Measurements from ENCODE around the gene GATD1. TPM values are rescaled to one million over a fixed set of nuclear protein-coding genes. Genes with fewer than 3 reads are reported as not detected.

GATD1 gene
- polyA plus RNA-seq (2013, experiment 1 of 2) = 21.0 TPM
- 18.6 TPM for polyA plus RNA-seq (2013, experiment 2 of 2)

GRCh38 chr11:777288-778255, at the start of gene GATD1:
GATD1 (minus strand) TSS chr11:777487; CDS start chr11:777462, 25 bp downstream.
- peak; percentile 92 for DNase-seq
- Histone ChIP-seq H2AK5ac (ENCODE audit: low read length) (no peak within 1 kb of the TSS), H3K4me1 (ENCODE audit: control insufficient read depth, low read depth, low read length) (no peaks in the 10 kb centered on the region), H3K36me3 (ENCODE audit: control insufficient read depth, insufficient read depth, low read length) (no peaks in the 10 kb centered on the region), H3K4me2 (ENCODE audit: low read length) (peak within 1 kb of the TSS; percentile 74), H2BK5ac (ENCODE audit: low read length) (peak within 1 kb of the TSS; percentile 45), H3K9ac (ENCODE audit: low read length) (peak within 1 kb of the TSS; percentile 97), H3K27ac (ENCODE audit: low read depth, low read length) (peak within 1 kb of the TSS; percentile 79), H3K4me3 (ENCODE audit: low read length) (peak within 1 kb of the TSS; percentile 79), H3K56ac (ENCODE audit: low read length) (peak within 1 kb of the TSS; percentile 99), H3K27me3 (ENCODE audit: insufficient read depth, low read length, poor library complexity) (no peaks in the 10 kb centered on the region), H3K79me2 (ENCODE audit: control insufficient read depth, insufficient read depth, low read length) (peaks cover 22% of the 10 kb centered on the region), H3K18ac (ENCODE audit: low read length) (peak within 1 kb of the TSS; percentile 91), H3K4ac (ENCODE audit: low read depth, low read length) (peak within 1 kb of the TSS; percentile 74), H4K5ac (ENCODE audit: low read length) (no peak within 1 kb of the TSS), H2BK120ac (ENCODE audit: low read depth, low read length) (no peak within 1 kb of the TSS), H4K8ac (ENCODE audit: low read depth, low read length) (peak within 1 kb of the TSS; percentile 30), H2BK15ac (replicated peaks; ENCODE audit: low read depth) (no peak within 1 kb of the TSS), H3K23ac (ENCODE audit: low read length) (peak within 1 kb of the TSS; percentile 45), H3K79me1 (ENCODE audit: low read length) (peaks cover 13% of the 10 kb centered on the region)
- WGBS (ENCODE audit: extremely low coverage, insufficient coverage, low lambda C conversion rate) = no CpG with 5 or more reads among the region's 110 CpGs

GRCh38 chr11:826836-827145, 49.5 kb upstream of the GATD1 start:
- Histone ChIP-seq H2BK15ac (replicated peaks; ENCODE audit: low read depth) (no peak overlapping the region), H2BK120ac (ENCODE audit: low read depth, low read length) (no peak overlapping the region), H3K36me3 (ENCODE audit: control insufficient read depth, insufficient read depth, low read length) (no peaks in the 10 kb centered on the region), H3K79me1 (ENCODE audit: low read length) (no peaks in the 10 kb centered on the region), H3K79me2 (ENCODE audit: control insufficient read depth, insufficient read depth, low read length) (no peaks in the 10 kb centered on the region), H3K9ac (ENCODE audit: low read length) (peak overlapping the region; percentile 48), H3K4me1 (ENCODE audit: control insufficient read depth, low read depth, low read length) (peaks cover 5% of the 10 kb centered on the region), H3K27me3 (ENCODE audit: insufficient read depth, low read length, poor library complexity) (peaks cover 3% of the 10 kb centered on the region), H2BK5ac (ENCODE audit: low read length) (no peak overlapping the region), H3K27ac (ENCODE audit: low read depth, low read length) (no peak overlapping the region), H4K8ac (ENCODE audit: low read depth, low read length) (no peak overlapping the region), H3K4me2 (ENCODE audit: low read length) (peak overlapping the region; percentile 52), H4K5ac (ENCODE audit: low read length) (no peak overlapping the region), H3K4ac (ENCODE audit: low read depth, low read length) (no peak overlapping the region), H3K18ac (ENCODE audit: low read length) (no peak overlapping the region), H3K56ac (ENCODE audit: low read length) (peak overlapping the region; percentile 56), H2AK5ac (ENCODE audit: low read length) (no peak overlapping the region), H3K23ac (ENCODE audit: low read length) (no peak overlapping the region), H3K4me3 (ENCODE audit: low read length) (no peak overlapping the region)
- no peak for DNase-seq
- WGBS (ENCODE audit: extremely low coverage, insufficient coverage, low lambda C conversion rate) = no CpG with 5 or more reads among the region's 22 CpGs

- no peak overlapping the region for H3K4me3 ChIP-seq (ENCODE audit: low read length)
- no peak overlapping the region for H4K8ac ChIP-seq (ENCODE audit: low read depth, low read length)
- H3K23ac ChIP-seq (ENCODE audit: low read length) = no peak overlapping the region
- no peak overlapping the region for H4K5ac ChIP-seq (ENCODE audit: low read length)
- H3K27me3 ChIP-seq (ENCODE audit: insufficient read depth, low read length, poor library complexity) = peaks cover 3% of the 10 kb centered on the region
- no peaks in the 10 kb centered on the region for H3K36me3 ChIP-seq (ENCODE audit: control insufficient read depth, insufficient read depth, low read length)
- H2BK5ac ChIP-seq (ENCODE audit: low read length) = no peak overlapping the region
- H2BK15ac ChIP-seq (replicated peaks; ENCODE audit: low read depth) = no peak overlapping the region
- WGBS (ENCODE audit: extremely low coverage, insufficient coverage, low lambda C conversion rate) = no CpG with 5 or more reads among the region's 9 CpGs
- H3K79me1 ChIP-seq (ENCODE audit: low read length) = peaks cover under 1% of the 10 kb centered on the region
- no peak overlapping the region for H3K27ac ChIP-seq (ENCODE audit: low read depth, low read length)
- no peak overlapping the region for H3K4me2 ChIP-seq (ENCODE audit: low read length)
- no peak overlapping the region for H3K9ac ChIP-seq (ENCODE audit: low read length)
- no peak overlapping the region for H3K4ac ChIP-seq (ENCODE audit: low read depth, low read length)
- no peaks in the 10 kb centered on the region for H3K79me2 ChIP-seq (ENCODE audit: control insufficient read depth, insufficient read depth, low read length)
- H3K18ac ChIP-seq (ENCODE audit: low read length) = no peak overlapping the region
- H2AK5ac ChIP-seq (ENCODE audit: low read length) = no peak overlapping the region
- no peak overlapping the region for H3K56ac ChIP-seq (ENCODE audit: low read length)
- H2BK120ac ChIP-seq (ENCODE audit: low read depth, low read length) = no peak overlapping the region
- H3K4me1 ChIP-seq (ENCODE audit: control insufficient read depth, low read depth, low read length) = peaks cover 5% of the 10 kb centered on the region
- DNase-seq = no peak
Observed at GRCh38 chr11:826227-826621, 48.9 kb upstream of the GATD1 start.

GRCh38 chr11:825366-826226, 48.3 kb upstream of the GATD1 start:
- H3K4me3 ChIP-seq (ENCODE audit: low read length) = no peak overlapping the region
- H3K79me2 ChIP-seq (ENCODE audit: control insufficient read depth, insufficient read depth, low read length) = no peaks in the 10 kb centered on the region
- no peak overlapping the region for H3K56ac ChIP-seq (ENCODE audit: low read length)
- H3K9ac ChIP-seq (ENCODE audit: low read length) = no peak overlapping the region
- no peak overlapping the region for H4K8ac ChIP-seq (ENCODE audit: low read depth, low read length)
- H3K4me1 ChIP-seq (ENCODE audit: control insufficient read depth, low read depth, low read length) = peaks cover 5% of the 10 kb centered on the region
- no peak overlapping the region for H3K23ac ChIP-seq (ENCODE audit: low read length)
- H2BK120ac ChIP-seq (ENCODE audit: low read depth, low read length) = no peak overlapping the region
- H3K18ac ChIP-seq (ENCODE audit: low read length) = no peak overlapping the region
- no peaks in the 10 kb centered on the region for H3K36me3 ChIP-seq (ENCODE audit: control insufficient read depth, insufficient read depth, low read length)
- peaks cover 4% of the 10 kb centered on the region for H3K79me1 ChIP-seq (ENCODE audit: low read length)
- peaks cover under 1% of the 10 kb centered on the region for H3K27me3 ChIP-seq (ENCODE audit: insufficient read depth, low read length, poor library complexity)
- no peak overlapping the region for H3K27ac ChIP-seq (ENCODE audit: low read depth, low read length)
- no peak overlapping the region for H3K4ac ChIP-seq (ENCODE audit: low read depth, low read length)
- no peak overlapping the region for H2BK5ac ChIP-seq (ENCODE audit: low read length)
- H4K5ac ChIP-seq (ENCODE audit: low read length) = no peak overlapping the region
- no CpG with 5 or more reads among the region's 12 CpGs for WGBS (ENCODE audit: extremely low coverage, insufficient coverage, low lambda C conversion rate)
- H2BK15ac ChIP-seq (replicated peaks; ENCODE audit: low read depth) = no peak overlapping the region
- DNase-seq = no peak
- no peak overlapping the region for H3K4me2 ChIP-seq (ENCODE audit: low read length)
- no peak overlapping the region for H2AK5ac ChIP-seq (ENCODE audit: low read length)

- peaks cover 4% of the 10 kb centered on the region for H3K79me1 ChIP-seq (ENCODE audit: low read length)
- H4K8ac ChIP-seq (ENCODE audit: low read depth, low read length) = no peak overlapping the region
- peaks cover 5% of the 10 kb centered on the region for H3K4me1 ChIP-seq (ENCODE audit: control insufficient read depth, low read depth, low read length)
- no peak overlapping the region for H3K18ac ChIP-seq (ENCODE audit: low read length)
- H3K27ac ChIP-seq (ENCODE audit: low read depth, low read length) = no peak overlapping the region
- no peak overlapping the region for H2BK15ac ChIP-seq (replicated peaks; ENCODE audit: low read depth)
- H3K56ac ChIP-seq (ENCODE audit: low read length) = no peak overlapping the region
- H2BK5ac ChIP-seq (ENCODE audit: low read length) = no peak overlapping the region
- H2AK5ac ChIP-seq (ENCODE audit: low read length) = no peak overlapping the region
- no CpG with 5 or more reads among the region's 11 CpGs for WGBS (ENCODE audit: extremely low coverage, insufficient coverage, low lambda C conversion rate)
- H3K4me2 ChIP-seq (ENCODE audit: low read length) = no peak overlapping the region
- H4K5ac ChIP-seq (ENCODE audit: low read length) = no peak overlapping the region
- H2BK120ac ChIP-seq (ENCODE audit: low read depth, low read length) = no peak overlapping the region
- no peak overlapping the region for H3K4me3 ChIP-seq (ENCODE audit: low read length)
- H3K9ac ChIP-seq (ENCODE audit: low read length) = no peak overlapping the region
- no peaks in the 10 kb centered on the region for H3K27me3 ChIP-seq (ENCODE audit: insufficient read depth, low read length, poor library complexity)
- no peak overlapping the region for H3K4ac ChIP-seq (ENCODE audit: low read depth, low read length)
- H3K36me3 ChIP-seq (ENCODE audit: control insufficient read depth, insufficient read depth, low read length) = no peaks in the 10 kb centered on the region
- no peak for DNase-seq
- no peaks in the 10 kb centered on the region for H3K79me2 ChIP-seq (ENCODE audit: control insufficient read depth, insufficient read depth, low read length)
- H3K23ac ChIP-seq (ENCODE audit: low read length) = no peak overlapping the region
Observed at GRCh38 chr11:824942-825341, 47.7 kb upstream of the GATD1 start.

All from mesendoderm (in vitro differentiated cells).